Stimulated activated CD8-positive, alpha-beta memory T cell treated with anti-CD3 and anti-CD28 coated beads, Interleukin-7, amount 100 ng/mL, for 24 hours (primary cell): ENCODE measurements around the gene TXNL1.

Experiments
- DNase-seq: peaks from one replicate; pipeline ENCODE4 v3.0.0-alpha.2; 2020; ENCODE audit warnings: low read depth

Gene TXNL1

DNA sequence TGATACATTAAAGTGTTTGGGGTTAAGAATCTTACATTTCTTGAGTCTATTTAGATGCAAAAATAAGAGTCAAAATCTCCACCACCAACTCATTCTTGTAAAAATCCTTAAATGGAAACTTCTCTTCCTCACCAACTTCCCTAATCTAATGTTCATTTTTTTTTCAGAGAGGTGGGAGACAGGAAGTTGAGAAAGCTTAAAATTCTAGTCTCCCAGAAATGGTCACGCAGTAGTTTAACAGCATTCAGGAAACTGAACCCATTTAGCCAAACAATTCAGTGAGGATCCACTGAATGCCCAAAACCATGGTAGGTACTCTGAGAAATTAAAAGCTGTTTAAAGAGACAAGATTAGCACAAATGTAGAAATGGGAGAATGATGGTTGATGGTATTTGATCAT, 69.0 kb downstream of the TXNL1 start:
- DNase-seq, result no peak

DNA sequence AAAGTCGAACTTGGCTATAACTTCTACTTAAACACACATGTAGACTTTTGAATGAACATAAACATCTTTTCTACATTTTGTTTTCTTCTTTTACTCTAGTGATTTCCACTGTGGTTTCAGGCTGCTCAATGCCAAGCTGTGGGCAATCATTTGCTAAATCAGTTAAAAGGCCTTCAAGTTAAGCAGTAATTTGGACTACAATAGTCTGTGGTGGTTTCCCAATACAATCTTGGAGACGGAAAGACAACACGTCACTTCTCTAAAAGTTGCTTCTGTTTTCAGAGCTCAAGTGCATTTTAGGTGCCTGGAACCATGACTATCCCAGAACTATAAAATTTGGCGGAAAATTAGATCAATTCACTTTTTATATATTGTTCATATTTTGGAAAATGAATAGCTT, 69.4 kb downstream of the TXNL1 start:
- DNase-seq, result no peak

DNA sequence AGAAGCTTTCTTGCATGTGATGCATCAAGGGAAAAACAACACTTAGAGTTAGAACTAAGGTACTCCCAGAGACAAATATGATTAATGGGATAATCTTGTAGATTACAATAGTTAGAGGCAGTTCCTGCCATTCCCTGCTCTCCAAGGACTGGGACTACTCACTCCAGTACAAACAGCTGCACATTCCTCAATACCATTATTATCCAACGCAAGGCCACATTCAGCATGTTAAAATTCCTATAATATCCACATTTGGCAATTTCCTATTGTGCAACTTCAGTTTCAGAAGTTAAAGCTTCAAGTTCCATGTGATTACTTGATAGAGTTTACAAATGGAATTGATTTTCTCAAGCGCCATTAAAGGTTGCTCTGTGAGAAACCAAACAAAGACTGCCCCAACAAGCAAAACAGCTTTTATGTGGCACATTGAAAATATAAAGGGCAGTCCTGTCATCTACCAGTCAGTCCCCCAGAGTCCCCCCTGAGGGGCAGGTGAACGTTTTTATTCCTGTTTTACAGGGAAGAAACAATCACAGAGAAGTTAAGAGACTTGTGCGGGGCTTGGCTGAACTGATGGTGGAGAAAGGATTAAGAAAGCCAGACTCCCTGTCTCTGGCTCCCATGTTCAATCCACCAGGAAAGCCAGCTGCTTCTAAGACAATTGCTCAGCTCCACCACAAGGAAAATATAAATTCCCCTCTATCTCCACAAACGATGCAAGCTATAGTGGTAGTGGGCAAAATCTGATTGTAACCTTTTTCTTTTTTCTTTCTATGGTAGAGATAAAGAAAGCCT, 72.6 kb downstream of the TXNL1 start:
- no peak for DNase-seq

DNA sequence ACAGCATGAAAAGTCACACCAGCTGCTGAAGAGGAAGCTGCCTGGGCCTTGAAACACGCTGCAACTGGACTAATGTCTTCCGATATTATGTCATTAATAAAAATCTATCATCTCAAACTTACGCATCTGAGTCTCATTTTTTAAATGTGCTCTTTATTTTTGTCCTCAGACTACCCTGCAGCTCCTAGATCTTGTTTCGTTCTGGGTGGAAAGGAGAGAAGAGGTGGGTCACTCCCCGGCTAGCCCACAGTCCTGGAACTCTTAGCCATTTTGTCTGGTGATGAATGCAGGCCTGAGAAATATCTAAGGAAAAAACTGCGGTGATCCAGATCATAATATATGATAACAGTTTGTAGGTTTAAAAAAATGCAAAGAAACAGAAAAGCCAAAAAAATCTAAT, 73.3 kb downstream of the TXNL1 start:
- DNase-seq, result no peak

GRCh38 chr18:56563568-56563967, 74.8 kb downstream of the TXNL1 start:
- no peak for DNase-seq

GRCh38 chr18:56562479-56562878, 75.9 kb downstream of the TXNL1 start:
- no peak for DNase-seq

DNA sequence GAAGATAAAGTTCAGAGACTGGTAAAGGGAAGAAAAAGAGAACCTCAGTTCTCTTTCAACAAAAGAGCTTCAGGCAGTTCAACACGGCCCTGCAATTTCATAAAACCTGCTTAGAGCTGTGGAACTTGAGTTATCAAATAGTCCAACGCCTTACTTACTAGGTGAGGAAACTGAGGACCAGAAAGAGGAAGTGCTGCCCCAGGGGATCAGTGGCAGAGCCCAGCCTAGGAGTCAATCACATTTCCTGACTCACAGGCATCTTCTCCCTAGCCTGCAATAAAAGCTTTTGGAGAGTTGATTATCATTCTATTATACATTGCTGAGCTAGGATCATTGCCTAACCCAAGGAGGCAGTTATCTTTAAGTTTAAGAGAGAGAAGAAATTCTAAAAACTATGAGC, 77.4 kb downstream of the TXNL1 start:
- DNase-seq, result no peak

GRCh38 chr18:56559044-56559443, 79.3 kb downstream of the TXNL1 start:
- no peak for DNase-seq

GRCh38 chr18:56556907-56557306, 81.5 kb downstream of the TXNL1 start:
- no peak for DNase-seq

DNA sequence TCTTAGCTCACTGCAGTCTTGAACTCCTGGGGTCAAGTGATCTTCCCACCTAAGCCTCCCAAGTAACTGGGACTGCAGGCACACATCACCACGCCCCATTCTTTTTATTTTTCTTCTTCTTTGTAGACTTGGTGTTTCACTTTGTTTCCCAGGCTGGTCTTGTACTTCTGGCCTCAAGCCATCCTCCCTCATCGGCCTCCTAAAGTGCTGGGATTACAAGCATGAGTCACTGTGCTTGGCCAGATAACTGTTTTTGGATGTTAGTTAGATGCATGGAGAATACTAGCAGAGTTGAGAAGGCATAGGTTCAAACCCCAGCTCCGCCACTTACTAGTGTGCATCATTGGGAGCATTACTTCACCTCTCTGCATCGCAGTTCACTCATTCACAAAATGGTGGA, 88.3 kb downstream of the TXNL1 start:
- no peak for DNase-seq
